Activated T-helper 9 cell treated with anti-CD3 and anti-CD28 coated beads, Interleukin-2, amount 50 U/mL, for 16 hours (primary cell): ENCODE results near the gene HDGF.

Experiments
- DNase-seq: peaks from one replicate; pipeline ENCODE4 v3.0.0-alpha.2; 2020; ENCODE audit warnings: low read depth

Gene HDGF

DNA sequence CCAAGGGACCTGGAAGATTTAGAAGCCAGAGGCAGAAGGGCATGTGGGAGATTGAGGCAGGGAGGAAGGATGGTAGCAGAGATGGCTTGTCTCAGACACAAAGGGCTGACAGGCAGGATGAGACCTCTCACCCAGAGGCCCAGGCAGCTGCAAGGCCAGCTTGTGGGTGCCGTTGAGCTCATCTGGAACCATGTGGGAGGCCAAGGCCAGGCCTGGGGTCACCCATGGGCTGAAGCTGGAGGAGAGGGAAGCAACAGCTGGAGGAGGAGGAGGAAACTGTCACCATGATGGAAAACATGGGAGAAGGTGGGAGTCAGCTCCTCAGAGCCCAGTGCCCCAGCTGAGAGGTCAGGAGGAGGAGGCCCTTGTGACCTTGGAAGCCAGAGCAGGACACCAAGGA lies 52.5 kb downstream of the HDGF start:
- DNase-seq: no peak

DNA sequence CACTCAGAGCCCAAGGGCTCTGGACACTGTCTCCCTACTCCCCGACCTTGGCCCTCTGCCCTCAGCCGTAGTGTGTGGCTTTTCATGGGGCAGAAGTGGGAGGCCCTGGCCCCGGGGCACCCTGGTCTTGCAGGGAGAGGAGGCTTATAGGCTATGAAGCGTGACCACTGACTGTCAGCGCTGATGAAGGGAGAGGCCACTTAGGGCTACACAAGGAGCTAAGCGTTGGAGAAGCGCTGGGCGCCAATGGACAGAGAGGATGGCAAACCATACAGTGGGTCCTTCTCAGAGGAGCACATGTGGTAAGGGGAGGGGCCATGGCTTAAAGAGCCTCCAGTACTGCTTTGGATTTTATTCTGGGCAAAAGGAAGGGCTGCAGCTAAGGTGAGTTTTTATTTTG lies 54.0 kb downstream of the HDGF start:
- DNase-seq: no peak

DNA sequence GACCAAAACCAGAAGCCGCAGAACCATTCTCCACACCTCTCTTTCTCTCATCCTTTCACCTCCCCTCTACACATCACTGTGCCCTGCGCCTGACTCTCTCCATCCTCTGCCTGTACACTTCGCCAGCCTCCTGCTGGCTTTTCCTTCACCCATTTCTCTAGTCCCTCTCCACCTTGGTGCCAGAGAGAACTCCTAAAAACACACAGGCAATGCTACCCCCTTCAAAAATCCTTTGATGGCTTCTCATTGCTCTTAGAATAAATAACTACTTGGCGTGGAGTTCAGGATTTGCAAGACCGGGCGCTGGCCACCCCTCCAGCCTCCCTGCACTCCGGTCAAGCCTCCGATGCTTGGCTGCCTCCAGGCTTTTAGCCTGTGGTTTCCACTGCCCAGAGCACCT lies 54.7 kb downstream of the HDGF start:
- no peak for DNase-seq

DNA sequence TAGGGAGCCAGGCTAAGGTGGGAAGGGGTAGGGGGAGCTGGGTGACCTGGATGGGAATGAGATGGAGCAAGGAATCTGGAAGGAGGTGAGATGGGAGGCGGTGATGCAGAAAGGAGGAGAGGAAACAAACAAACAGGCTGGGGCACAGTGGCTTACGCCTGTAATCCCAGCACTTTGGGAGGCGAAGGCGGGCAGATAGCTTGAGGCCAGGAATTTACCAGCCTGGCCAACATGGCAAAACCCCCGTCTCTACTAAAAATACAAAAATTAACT lies 56.8 kb downstream of the HDGF start:
- DNase-seq: no peak

DNA sequence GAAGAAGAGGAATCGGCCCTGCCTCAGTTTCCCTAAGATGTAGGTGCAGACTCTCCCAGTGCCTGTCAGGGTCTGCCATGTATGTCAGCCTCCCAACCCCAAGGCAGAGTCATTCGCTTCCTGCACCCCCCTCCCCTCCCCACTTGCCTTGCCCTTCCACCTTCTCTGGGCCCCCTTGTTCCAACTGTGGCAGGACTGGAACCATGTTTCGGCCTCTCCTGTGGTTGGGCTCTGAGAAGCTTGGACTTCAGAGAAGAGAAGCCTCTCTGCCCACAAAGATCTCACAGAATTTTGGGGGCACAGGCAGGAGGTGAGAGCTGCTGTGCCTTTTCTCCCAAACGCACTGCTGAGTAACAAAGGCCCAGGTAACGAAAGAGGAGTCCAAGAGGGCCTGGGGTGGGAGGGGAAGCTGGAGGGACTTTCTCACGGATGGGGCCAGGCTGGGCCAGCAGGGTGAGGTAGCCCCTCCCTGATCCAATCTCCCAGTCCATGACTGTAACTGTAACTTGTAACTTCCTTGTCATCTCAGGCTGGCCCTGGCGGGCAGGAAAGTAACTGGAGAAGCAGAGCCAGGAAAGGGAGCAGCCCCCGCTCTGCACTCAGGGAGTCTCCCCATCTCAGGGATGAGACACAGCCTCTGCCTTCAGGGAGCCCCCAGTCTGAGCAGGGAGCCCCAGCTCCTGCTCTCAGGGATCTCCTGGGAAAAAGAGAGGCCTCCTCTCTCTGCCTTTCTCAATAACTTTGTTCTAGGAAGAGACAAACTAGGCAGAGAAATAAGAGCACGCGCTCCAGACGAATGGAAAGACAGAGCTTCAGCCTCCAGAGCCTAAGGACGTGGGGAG lies 57.4 kb downstream of the HDGF start:
- DNase-seq: no peak

DNA sequence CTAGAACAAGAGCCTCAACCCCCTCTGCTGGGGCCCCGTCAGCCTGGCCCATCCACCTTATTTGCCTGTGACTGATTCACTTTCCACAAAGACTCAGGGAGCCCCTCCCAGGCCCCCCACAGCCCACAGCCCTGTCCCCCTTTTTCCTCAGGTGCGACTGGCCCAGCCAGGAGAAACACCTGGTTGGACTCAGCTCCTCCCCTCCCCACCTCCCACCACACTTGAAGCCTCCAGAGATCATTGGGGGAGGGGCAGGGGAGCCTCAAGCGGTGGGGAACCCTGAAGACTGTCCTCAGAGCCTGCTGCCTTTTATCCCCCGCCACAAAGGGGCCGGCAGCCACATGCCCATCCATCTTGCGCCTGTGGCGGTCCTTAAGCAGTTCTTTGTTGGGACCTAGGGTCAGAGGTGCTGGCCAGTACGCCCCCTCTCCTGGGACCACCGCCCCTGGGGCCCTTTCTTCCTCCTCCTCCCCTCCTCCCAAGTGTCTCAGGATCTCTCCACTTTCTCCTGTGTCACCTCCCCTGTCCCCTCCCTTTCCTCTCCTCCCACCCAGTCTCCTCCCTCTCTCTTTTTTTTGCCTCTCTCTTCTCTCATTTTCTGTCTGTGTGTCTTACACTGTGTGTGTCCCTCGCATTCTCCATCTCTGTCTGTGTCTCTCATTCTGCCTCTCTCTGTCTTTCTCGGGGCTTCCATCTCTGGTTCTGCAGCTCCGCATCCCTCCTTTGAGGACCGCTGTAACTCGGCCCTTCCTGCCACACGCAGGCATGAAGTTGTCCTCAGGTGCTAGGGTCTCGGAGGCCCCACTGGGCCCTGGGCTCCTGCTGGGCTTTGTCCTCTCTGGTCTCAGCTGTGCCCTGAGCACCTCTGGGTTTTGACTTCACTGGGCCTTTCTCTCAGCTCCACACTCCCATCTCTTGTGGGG lies 58.3 kb downstream of the HDGF start:
- no peak for DNase-seq

DNA sequence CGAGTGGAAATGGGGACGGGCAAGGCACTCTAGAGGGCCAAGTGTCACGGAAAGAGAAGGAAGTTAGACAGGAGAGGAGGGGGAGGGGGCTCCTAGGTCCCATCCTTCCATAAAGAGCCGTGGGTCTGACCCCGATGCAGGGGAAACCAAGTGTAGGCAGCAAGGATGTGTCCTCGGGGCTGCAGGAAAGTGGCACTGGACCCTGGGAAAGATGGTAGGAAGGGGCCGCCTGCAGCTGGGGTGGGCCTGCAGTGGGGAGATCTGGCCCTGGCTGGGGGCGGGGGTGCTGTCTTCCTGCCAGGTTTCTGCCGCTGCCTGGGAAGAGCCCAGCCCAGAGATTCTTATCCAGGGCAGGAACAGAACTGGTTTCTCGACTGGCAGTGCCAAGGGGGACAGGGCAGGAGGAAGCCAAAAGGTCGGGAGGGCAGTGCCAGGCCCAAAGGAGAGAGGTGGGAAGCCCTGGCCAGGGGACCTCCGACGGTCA lies 59.0 kb downstream of the HDGF start:
- no peak for DNase-seq
